ENCODE results near the gene DMD. TPM values are rescaled to one million over a fixed set of nuclear protein-coding genes. Genes with fewer than 3 reads are reported as not detected.

Gene DMD
- total and polyA plus RNA-seq, 2 of the 13 experiments (the other 11 are each of a cell fraction or from before 2014, with no cell fraction given) = 17.6 to 25.9 TPM

DNA sequence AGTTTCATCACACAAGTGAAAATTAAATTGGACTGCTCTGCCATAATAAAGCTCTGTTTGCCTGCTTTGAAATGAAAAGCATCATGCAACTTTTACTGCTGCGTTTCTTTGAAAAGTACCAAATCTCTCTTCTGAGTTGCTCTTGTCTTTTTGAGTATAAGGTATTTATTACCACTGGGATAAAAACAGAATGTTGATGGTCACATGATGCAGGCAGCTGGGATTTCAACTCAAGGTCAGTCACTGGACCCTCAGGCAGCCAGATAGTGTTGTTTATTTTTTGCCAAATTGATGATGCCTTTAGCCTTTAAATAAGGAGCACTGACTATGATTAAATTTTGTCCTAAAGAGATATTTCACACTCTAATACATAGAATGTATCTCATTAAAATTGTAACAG lies 32.7 kb downstream of the DMD start (continued):
- TF ChIP-seq PHF20 (CRISPR knock-in tag; IDR thresholded peaks at IDR 0.05) = no peak
- TF ChIP-seq RFX1 (IDR thresholded peaks at IDR 0.05) = no peak
- no peak for TF ChIP-seq ZNF296 (CRISPR knock-in tag; conservative IDR thresholded peaks at IDR 0.05)
- no peak for TF ChIP-seq ZNF720 (CRISPR knock-in tag; IDR thresholded peaks at IDR 0.05)
- no peak for TF ChIP-seq PREB (CRISPR knock-in tag; IDR thresholded peaks at IDR 0.05)
- TF ChIP-seq ZMYM2 (CRISPR knock-in tag; IDR thresholded peaks at IDR 0.05) = no peak

GRCh38 chrX:33178218-33178617 lies 33.1 kb downstream of the DMD start:
- ChIA-PET POLR2A (no interaction called here), CTCF (ENCODE audit: low intra/inter-chr PET ratio, low total read pairs) (no interaction called here)
- no peak for FAIRE-seq
- Histone ChIP-seq H3K36me3 (replicated peaks in 1 of 2; ENCODE audit: control insufficient read depth in 1 of 2, insufficient read depth in 2 of 2, low read length in 2 of 2) (no peaks in the 10 kb centered on the region), H3K4me1 (ENCODE audit: insufficient read depth, low read length) (no peaks in the 10 kb centered on the region), H3K27ac (ENCODE audit: extremely low read length, insufficient read depth, low read length) (no peak overlapping the region), H3K4me2 (ENCODE audit: low read depth, low read length) (no peak overlapping the region), H3K79me2 (ENCODE audit: insufficient read depth, low read length) (no peaks in the 10 kb centered on the region), H3K9me3 (ENCODE audit: low read length) (no peaks in the 10 kb centered on the region), H3K27me3 (ENCODE audit: control insufficient read depth in 1 of 2, insufficient read depth in 2 of 2, low read length in 2 of 2) (no peaks in the 10 kb centered on the region), H4K20me1 (ENCODE audit: insufficient read depth, low read length) (no peaks in the 10 kb centered on the region), H3K9ac (ENCODE audit: insufficient read depth, low read depth, low read length) (no peak overlapping the region), H3K4me3 (replicated peaks in 1 of 3; ENCODE audit: insufficient read depth in 1 of 3, low read depth in 2 of 3, low read length in 3 of 3) (no peak overlapping the region), H2AFZ (ENCODE audit: low read length) (no peak overlapping the region)
- no peak for DNase-seq (ENCODE audit: low spot score)
- 8% methylated on average over 2 of the region's 4 CpGs for WGBS (ENCODE audit: low lambda C conversion rate)
- no TSS peak for BruUV-seq (replicated peaks)
- ATAC-seq = no peak
- no peak for TF ChIP-seq ZNF639 (CRISPR knock-in tag; conservative IDR thresholded peaks at IDR 0.05)
- no peak for TF ChIP-seq ZNF546 (CRISPR knock-in tag; conservative IDR thresholded peaks at IDR 0.05)
- no peak for TF ChIP-seq ZFX (CRISPR knock-in tag; IDR thresholded peaks at IDR 0.05; ENCODE audit: low read depth)
- TF ChIP-seq PCBP1 (IDR thresholded peaks at IDR 0.05; ENCODE audit: borderline replicate concordance, low read depth, low read length) = no peak
- TF ChIP-seq PAX8 (CRISPR knock-in tag; IDR thresholded peaks at IDR 0.05; ENCODE audit: borderline replicate concordance) = no peak
- no peak for TF ChIP-seq MTA3 (CRISPR knock-in tag; IDR thresholded peaks at IDR 0.05)
- TF ChIP-seq TSC22D2 (CRISPR knock-in tag; IDR thresholded peaks at IDR 0.05; ENCODE audit: borderline replicate concordance) = no peak
- no peak for TF ChIP-seq ZNF326 (CRISPR knock-in tag; IDR thresholded peaks at IDR 0.05; ENCODE audit: borderline replicate concordance)
- no peak for TF ChIP-seq NR2F1 (CRISPR knock-in tag; IDR thresholded peaks at IDR 0.05)
- TF ChIP-seq ZNF431 (CRISPR knock-in tag; IDR thresholded peaks at IDR 0.05; ENCODE audit: borderline replicate concordance, low read depth) = no peak
- no peak for TF ChIP-seq POLR2AphosphoS2 (IDR thresholded peaks at IDR 0.05; ENCODE audit: low read depth, low read length)
- TF ChIP-seq SMAD1 (CRISPR knock-in tag; IDR thresholded peaks at IDR 0.05; ENCODE audit: borderline replicate concordance, low read depth) = no peak
- no peak for TF ChIP-seq ZNF460 (CRISPR knock-in tag; IDR thresholded peaks at IDR 0.05; ENCODE audit: borderline replicate concordance)
- no peak for TF ChIP-seq TAF1 (CRISPR knock-in tag; IDR thresholded peaks at IDR 0.05)
- in situ Hi-C loops (cut with HindIII; ENCODE audit: extremely low pct_ligation_motif_present, low pct_unique_long_range_greater_than_20kb) (no loop called here), intact Hi-C loops (cut with micrococcal nuclease; ENCODE audit: unreplicated experiment) (no loop called here)

Data from HepG2 (cell line).